GM19463 (cell line): ENCODE data around the gene CROT.

ENCODE experiments used
- ATAC-seq: cut with Tn5 transposase; IDR thresholded peaks from one replicate; pipeline ENCODE4 v1.9.1; 2021; ENCODE audit warnings: mild to moderate bottlenecking, moderate library complexity; ENCODE audit not compliant: unreplicated experiment

Gene CROT

DNA sequence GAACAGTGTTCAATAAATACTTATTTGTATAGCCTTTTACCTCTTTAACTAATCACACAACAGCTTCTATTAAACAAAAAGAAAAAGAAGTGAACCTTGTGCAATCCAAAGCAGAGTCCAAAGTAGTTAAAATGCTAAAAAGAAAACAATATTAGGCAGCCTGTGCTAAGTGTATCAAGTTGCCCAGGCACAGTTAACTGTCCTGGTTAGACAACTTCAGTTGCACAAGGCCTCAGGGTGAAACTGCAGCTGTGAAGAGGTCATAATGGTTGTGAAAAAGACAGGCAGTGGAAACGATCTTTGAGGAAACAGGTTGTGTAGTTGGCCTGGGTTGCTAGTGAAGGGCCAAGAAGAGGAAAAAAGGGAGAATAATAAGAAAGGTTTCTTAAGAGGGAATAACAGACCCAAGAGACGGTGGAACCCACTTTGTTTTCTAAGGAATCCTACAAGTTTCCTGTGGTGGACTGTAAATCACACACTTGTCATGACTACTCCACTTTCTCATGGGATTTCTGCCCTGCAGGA is 6.0 kb upstream of the CROT start:
- no peak for ATAC-seq

DNA sequence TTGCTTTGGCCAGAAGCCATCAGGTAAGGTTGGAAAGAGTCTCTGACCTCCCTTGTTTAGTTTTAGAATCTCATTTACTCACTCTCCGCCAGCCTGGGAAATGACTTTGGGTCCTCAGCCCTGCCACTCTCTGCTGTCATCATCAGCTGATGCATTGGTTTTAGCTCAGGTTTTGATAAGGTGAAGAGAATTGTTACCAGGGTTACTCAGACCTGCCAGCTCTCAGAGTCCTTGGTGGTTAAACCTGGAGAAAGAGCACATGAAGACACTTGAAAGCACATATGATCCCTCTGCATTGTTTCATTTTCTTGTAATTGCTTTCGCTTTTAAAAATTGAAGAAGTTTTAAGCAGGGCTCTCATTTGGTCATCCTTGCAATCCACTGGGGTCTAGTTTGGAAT is 4.0 kb upstream of the CROT start:
- ATAC-seq = no peak

DNA sequence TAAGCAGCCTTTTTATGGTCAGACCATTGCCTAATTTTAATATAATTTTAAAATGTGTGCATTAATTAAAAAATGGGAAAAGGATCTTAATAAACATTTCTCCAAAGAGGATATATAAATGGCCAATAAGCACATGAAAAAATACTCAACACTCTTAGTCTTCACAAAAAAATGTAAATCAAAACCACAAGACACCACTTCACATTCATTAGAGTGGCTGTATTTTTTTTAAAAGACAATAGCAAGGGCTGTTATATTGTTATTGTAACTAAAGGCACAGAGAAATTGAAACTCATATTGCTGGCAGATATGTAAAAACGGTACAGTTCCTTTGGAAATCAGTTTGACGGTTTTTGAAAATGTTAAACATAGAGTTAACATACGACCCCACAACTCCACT is 3.2 kb upstream of the CROT start:
- no peak for ATAC-seq

GRCh38 chr7:87344446-87344845 is 1.0 kb upstream of the CROT start:
- ATAC-seq = no peak

GRCh38 chr7:87345962-87346371 is 503 bp downstream of the CROT start:
- ATAC-seq = peak; percentile 0

GRCh38 chr7:87347207-87347606 is 1.7 kb downstream of the CROT start:
- ATAC-seq = no peak

DNA sequence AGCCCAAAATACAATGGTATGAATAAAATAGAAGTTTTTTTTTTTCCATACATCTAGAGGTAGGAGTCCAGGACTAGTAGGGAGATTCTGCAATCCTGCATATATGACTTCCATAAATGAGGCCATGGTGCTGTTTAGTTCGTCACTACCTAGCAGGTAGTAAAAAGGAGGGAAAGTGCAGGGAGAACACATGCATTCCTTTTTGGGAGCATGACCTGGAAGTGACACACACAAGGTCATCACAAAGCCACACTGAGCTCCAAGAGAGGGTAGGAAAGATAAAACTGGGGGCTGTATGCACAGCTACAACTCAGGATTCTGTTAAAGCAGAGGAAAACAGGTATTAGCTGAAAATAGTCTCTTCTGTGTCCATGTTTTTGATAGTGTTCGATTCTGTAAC is 2.2 kb downstream of the CROT start:
- ATAC-seq = no peak

- no peak for ATAC-seq
Measured at GRCh38 chr7:87354749-87355148, 9.3 kb downstream of the CROT start.

DNA sequence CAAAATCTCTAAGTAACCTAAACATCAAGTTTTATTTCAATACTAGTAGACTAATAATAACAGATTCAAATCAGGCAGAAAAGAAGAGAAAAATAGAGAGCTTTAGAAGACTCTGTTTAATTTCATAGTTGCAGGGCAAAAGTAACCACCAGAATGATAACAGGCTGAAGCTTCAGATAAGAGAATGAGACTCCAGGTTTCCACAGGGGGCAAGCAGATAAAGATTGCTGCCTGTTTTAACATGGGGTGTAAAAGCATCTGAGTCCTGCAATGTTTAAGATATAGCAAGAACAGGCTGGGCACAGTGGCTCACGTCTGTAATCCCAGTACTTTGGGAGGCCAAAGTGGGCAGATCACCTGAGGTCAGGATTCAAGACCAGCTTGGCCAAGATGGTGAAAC is 11.0 kb downstream of the CROT start:
- no peak for ATAC-seq

- ATAC-seq = no peak
Measured at GRCh38 chr7:87359366-87359765, 13.9 kb downstream of the CROT start.

DNA sequence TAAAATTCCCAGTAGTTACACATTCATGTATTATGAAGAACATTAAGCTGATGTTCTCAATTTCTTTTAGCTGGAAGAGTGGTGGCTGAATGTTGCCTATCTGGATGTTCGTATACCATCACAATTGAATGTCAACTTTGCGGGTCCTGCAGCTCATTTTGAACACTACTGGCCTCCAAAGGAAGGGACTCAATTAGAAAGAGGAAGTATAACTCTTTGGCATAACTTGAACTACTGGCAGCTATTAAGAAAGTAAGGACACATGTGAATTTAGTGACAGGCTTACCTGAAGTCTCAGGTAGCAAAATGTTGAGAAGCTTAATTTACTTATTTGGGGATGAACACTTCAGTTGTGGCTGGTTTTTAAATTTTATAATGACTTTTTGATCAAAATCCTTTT is 15.9 kb downstream of the CROT start:
- no peak for ATAC-seq

DNA sequence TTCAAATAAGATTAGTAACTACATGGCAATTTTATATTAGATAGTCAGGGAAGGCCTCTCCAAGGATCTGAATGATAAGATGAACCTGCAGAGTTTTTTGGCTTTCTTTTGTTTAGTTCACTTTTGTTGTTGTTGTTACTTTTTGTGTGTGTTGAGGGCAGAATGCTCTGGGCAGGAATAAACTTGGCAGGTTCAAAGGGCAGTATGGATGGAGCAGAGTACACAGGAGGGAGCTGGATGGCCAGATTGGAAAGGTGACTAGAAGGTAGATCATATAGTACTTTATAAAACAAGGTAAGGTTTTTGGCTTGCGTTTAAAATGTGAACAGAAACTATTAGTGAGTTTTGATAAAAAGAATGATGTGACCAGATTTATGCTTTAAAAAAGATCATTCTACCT is 17.9 kb downstream of the CROT start:
- no peak for ATAC-seq

DNA sequence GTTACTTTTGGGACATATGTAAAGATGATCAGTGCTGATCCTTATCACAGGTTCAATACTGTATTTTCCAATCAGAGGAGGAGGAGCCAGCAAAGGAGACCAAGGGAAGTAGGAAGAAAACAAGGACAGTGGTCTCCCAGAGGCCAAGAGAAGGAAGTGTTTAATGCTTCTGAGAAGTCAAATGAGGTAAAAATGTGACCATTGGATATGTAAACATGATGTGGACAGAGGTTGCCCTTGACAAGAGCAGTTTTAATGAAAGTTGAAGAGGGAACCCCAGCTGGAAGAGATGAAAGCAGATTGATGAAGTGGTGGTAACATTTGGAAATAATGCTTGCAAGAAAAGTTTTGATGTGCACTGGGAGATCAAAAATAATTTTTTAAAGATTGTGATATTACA is 18.8 kb downstream of the CROT start:
- ATAC-seq = no peak

GRCh38 chr7:87369216-87369615 is 23.8 kb downstream of the CROT start:
- ATAC-seq = no peak

DNA sequence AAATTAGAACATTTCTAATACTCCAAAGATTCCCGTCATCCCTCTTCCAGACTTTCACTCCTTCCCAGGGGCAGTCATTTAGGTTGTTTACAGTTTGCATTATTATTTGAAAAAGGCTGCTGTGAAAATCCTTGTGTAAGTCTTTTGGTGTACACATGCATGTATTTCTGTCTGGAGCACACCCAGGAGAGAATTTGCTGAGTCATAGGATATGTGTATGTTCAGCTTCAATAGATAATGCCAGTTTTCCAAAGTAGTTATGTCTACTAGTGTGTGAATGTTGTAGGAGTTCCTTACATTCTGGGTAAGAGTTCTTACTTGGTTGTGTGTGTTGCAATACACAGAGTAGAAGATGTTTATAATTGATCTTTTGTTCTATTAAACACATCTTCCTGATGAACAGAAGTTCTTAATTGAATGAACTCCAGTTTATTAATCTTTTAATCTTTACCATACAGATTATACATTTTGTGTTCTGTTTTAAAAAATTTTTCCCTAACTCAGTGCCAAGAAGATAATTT is 25.3 kb downstream of the CROT start:
- ATAC-seq = no peak

GRCh38 chr7:87375662-87376435 is 30.4 kb downstream of the CROT start:
- no peak for ATAC-seq

DNA sequence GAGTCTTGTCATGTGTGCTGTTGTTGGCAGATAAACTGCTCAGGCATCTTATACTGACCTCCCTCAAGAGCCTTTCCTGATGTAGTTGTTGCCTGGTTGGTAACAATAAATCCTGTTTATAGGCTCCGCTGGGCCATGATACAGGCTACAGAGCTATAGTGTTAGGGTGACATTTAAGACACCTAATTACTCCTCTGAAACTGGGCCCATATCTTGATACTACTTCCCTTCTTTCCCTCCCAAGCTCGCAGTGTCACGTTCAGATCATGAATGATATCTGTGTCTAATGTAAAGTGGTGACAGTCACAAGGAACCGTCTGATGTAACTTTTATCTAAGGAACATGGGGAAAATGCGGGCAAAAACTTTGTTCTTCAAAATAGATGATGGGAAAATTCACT is 35.4 kb downstream of the CROT start:
- no peak for ATAC-seq

- ATAC-seq = no peak
Measured at GRCh38 chr7:87391020-87391701, 45.7 kb downstream of the CROT start.

- no peak for ATAC-seq
Measured at GRCh38 chr7:87395442-87396020, 50.1 kb downstream of the CROT start.

- no peak for ATAC-seq
Measured at GRCh38 chr7:87398446-87398845, 53.0 kb downstream of the CROT start.

DNA sequence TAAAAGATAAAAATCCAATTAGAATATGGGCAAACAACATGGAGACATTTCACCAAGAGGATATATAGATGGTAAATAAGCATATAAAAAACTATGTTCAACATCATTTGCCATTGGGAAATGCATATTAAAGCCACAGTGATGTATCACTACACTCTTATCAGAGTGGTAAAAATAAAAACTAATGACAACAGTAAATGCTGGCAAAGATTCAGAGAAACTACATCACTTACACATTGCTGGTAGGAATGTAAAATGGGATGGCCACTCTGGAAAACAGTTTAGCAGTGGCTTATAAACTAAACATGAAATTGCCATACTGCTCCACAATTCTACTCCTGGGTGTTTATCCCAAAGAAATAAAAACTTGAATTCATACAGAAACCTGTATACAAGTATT is 59.2 kb downstream of the CROT start:
- ATAC-seq = no peak

- ATAC-seq = no peak
Measured at GRCh38 chr7:87411186-87411585, 65.7 kb downstream of the CROT start.
